Loucy (cell line): ENCODE results near the gene ARL4D.

ENCODE experiments used
- EZH2phosphoT487 ChIP-seq: fragments of 200-600 bp; IDR thresholded peaks from 2 replicates; pipeline ENCODE4 v1.6.1; 2018; ENCODE audit warnings: antibody characterized with exemption, mild to moderate bottlenecking, moderate library complexity, borderline replicate concordance
- TF ChIP-seq, protein P1 (sequence below): fragments of 200-600 bp; sonication (generic); conservative IDR thresholded peaks from 2 replicates; pipeline ENCODE4 v1.5.1; 2014; ENCODE audit warnings: mild to moderate bottlenecking, antibody characterized with exemption, low read length

DNA sequence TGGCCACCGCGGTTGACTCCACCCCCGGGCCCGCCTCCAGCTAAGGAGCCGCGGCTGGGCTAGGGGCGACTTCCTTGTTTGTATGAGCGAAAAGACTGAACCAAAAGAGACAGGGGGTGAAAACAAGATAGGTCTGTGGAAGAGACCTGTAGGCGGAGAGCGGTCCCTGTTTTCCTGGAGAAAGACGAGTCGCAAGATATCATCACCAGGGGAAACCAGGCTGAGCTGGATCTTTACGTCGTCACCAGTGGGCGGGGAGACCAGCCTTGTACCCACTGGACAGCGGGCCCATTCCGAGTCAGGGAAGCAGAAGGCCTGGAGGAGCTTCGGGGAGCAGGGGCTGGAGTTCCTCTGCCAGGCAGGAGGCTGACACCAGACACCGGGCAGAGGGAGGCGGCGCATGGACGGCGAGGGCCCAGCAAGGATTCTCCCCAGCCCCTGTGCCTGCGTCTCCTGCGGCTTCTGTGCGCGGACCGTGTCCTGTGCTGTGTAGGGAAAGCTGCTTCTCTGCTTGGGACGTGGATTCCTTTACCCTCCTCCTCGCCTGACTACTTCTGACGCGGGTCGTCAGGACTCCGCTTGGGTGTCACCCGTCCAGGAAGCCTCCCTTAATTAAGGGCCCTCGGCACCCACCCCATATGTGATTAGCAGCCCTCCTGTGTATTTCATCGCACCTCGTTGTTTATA, 10.3 kb upstream of the ARL4D start:
- TF ChIP-seq, protein P1, sequence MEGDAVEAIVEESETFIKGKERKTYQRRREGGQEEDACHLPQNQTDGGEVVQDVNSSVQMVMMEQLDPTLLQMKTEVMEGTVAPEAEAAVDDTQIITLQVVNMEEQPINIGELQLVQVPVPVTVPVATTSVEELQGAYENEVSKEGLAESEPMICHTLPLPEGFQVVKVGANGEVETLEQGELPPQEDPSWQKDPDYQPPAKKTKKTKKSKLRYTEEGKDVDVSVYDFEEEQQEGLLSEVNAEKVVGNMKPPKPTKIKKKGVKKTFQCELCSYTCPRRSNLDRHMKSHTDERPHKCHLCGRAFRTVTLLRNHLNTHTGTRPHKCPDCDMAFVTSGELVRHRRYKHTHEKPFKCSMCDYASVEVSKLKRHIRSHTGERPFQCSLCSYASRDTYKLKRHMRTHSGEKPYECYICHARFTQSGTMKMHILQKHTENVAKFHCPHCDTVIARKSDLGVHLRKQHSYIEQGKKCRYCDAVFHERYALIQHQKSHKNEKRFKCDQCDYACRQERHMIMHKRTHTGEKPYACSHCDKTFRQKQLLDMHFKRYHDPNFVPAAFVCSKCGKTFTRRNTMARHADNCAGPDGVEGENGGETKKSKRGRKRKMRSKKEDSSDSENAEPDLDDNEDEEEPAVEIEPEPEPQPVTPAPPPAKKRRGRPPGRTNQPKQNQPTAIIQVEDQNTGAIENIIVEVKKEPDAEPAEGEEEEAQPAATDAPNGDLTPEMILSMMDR, result no peak
- TF ChIP-seq EZH2phosphoT487, result no peak
